HG02884 (cell line): Measurements from ENCODE around the gene RHO.

ENCODE experiments used
- ATAC-seq: cut with Tn5 transposase; IDR thresholded peaks from one replicate; pipeline ENCODE4 v1.9.1; 2021; ENCODE audit warnings: mild to moderate bottlenecking, moderate library complexity; ENCODE audit not compliant: unreplicated experiment

RHO gene

GRCh38 chr3:129558081-129558771 lies 29.8 kb downstream of the RHO start:
- no peak for ATAC-seq

GRCh38 chr3:129558772-129559564 lies 30.5 kb downstream of the RHO start:
- no peak for ATAC-seq

GRCh38 chr3:129559565-129560079 lies 31.2 kb downstream of the RHO start:
- ATAC-seq, result no peak

GRCh38 chr3:129560269-129560787 lies 31.9 kb downstream of the RHO start:
- no peak for ATAC-seq

GRCh38 chr3:129560911-129561594 lies 32.6 kb downstream of the RHO start:
- ATAC-seq, result no peak

- ATAC-seq, result no peak
Measured at GRCh38 chr3:129561619-129562248, 33.3 kb downstream of the RHO start.

GRCh38 chr3:129562803-129563202 lies 34.4 kb downstream of the RHO start:
- ATAC-seq, result no peak

- no peak for ATAC-seq
Measured at GRCh38 chr3:129563332-129563731, 34.9 kb downstream of the RHO start.

GRCh38 chr3:129563850-129564535 lies 35.6 kb downstream of the RHO start:
- no peak for ATAC-seq

GRCh38 chr3:129564981-129565644 lies 36.7 kb downstream of the RHO start:
- no peak for ATAC-seq

- ATAC-seq, result no peak
Measured at GRCh38 chr3:129565902-129566301, 37.5 kb downstream of the RHO start.

GRCh38 chr3:129567176-129567705 lies 38.8 kb downstream of the RHO start:
- ATAC-seq, result no peak

- no peak for ATAC-seq
Measured at GRCh38 chr3:129567939-129568338, 39.5 kb downstream of the RHO start.

- ATAC-seq, result no peak
Measured at GRCh38 chr3:129569856-129570255, 41.4 kb downstream of the RHO start.

GRCh38 chr3:129571605-129572547 lies 43.4 kb downstream of the RHO start:
- ATAC-seq, result no peak

GRCh38 chr3:129572603-129573002 lies 44.2 kb downstream of the RHO start:
- ATAC-seq, result no peak

- no peak for ATAC-seq
Measured at GRCh38 chr3:129573493-129573892, 45.1 kb downstream of the RHO start.

- no peak for ATAC-seq
Measured at GRCh38 chr3:129574206-129574605, 45.8 kb downstream of the RHO start.
